HG03469 (cell line): Measurements from ENCODE around the gene INKA2.
"Not testable (repeated sequence)": the region's sequence is repeated elsewhere in the genome, so short reads cannot be mapped to it uniquely, and the experiment has no call there.

Experiments
- ATAC-seq: cut with Tn5 transposase; IDR thresholded peaks from one replicate; pipeline ENCODE4 v1.9.1; 2021; ENCODE audit warnings: mild to moderate bottlenecking, moderate library complexity, moderate number of reproducible peaks; ENCODE audit not compliant: unreplicated experiment

Gene INKA2

GRCh38 chr1:111751906-111752575 is 12.8 kb upstream of the INKA2 start:
- no peak for ATAC-seq

DNA sequence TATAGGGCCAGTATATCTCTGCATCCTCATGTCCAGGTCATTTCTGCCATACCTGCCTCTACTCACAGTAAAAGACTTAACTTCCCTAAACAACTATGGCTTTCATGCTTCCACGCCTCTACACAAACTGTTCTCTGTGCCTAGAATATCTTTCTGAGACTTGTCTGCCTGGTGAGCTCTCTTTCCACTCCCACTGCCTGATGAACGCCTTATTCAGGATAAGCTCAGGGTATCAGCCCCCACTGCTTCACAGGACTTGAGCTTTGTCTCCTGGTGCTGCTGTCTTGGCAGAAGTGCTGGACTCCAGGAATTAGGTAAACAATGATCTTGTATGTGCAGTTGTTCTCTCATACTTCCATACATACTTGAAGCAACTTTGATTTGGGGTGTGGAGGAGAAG is 11.7 kb upstream of the INKA2 start:
- no peak for ATAC-seq

DNA sequence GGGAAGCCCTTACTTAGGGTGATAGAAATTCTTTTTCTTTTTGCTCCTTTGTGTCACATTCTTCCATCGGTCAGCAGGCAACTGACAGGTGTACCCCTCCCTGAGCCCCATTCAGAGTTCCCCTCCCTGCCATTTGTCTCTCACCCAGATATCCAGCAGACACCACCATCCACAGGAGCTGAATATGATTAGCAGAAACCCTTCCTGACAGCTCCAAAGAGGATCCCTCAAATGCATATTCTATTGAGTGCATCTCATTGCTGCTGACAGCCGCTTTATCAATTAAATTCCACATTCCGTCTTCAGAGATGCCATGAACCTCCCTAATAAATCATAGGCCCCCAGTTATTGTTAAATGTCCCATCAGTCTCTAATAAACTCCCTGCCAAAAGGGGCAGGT is 10.4 kb upstream of the INKA2 start:
- ATAC-seq, result no peak

GRCh38 chr1:111747947-111748346 is 8.8 kb upstream of the INKA2 start:
- no peak for ATAC-seq

GRCh38 chr1:111747282-111747734 is 8.1 kb upstream of the INKA2 start:
- no peak for ATAC-seq

GRCh38 chr1:111746614-111746999 is 7.4 kb upstream of the INKA2 start:
- no peak for ATAC-seq

GRCh38 chr1:111745675-111746613 is 6.7 kb upstream of the INKA2 start:
- ATAC-seq, result no peak

GRCh38 chr1:111743679-111744101 is 4.5 kb upstream of the INKA2 start:
- ATAC-seq, result no peak

- no peak for ATAC-seq
Observed at GRCh38 chr1:111742938-111743549, 3.8 kb upstream of the INKA2 start.

DNA sequence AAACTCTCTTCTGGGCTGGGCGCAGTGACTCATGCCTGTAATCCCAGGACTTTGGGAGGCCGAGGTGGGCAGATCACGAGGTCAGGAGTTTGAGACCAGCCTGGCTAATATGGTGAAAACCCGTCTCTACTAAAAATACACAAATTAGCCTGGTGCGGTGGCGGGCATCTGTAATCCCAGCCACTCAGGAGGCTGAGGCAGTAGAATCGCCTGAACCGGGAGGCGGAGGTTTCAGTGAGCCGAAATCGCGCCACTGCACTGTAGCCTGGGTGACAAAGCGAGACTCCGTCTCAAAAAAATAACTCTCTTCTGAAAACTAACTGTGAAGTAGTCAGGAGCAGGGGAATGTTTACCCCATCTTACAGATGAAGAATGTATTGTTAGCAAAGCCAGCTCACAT is 3.1 kb upstream of the INKA2 start:
- not testable (repeated sequence) for ATAC-seq

DNA sequence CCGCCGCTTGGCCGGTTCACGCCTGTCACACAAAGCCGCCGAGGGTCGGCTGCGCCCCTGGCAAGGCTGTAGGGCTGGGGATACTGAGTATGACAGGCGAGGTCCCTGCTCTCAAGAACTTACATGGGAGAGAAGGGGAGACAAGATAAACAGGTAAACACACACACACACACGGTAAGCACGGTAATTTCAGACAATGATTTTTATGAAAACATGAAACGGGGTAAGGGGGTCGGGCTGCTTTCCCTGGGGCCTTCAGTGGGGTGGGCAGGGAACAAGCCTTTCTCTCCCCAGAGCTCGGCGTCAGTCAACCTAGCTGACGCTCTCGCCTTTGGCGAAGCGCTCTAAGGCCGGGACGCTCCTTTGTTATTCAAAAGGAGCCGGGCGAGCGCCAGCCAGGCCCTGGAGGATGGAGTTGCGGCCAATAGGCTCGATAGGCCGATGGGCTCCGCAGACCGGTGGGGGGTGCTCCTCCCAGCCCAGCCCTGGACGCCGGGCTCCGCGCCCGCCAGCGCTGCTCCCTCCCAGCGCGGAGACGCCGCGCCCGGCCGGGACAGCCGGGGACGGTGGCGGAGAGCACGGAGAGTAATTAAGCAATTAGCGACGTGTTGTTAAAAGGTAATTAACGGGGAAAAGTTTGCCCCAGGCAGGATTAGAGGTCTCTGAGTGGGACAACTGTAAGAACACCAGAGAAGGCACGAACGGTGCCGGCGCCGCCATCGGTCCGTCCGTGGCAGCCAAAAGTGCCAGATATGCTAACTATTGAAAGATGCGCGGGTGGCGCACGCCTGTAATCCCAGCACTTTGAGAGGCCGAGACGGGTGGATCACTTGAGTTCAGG is 950 bp upstream of the INKA2 start:
- no peak for ATAC-seq

DNA sequence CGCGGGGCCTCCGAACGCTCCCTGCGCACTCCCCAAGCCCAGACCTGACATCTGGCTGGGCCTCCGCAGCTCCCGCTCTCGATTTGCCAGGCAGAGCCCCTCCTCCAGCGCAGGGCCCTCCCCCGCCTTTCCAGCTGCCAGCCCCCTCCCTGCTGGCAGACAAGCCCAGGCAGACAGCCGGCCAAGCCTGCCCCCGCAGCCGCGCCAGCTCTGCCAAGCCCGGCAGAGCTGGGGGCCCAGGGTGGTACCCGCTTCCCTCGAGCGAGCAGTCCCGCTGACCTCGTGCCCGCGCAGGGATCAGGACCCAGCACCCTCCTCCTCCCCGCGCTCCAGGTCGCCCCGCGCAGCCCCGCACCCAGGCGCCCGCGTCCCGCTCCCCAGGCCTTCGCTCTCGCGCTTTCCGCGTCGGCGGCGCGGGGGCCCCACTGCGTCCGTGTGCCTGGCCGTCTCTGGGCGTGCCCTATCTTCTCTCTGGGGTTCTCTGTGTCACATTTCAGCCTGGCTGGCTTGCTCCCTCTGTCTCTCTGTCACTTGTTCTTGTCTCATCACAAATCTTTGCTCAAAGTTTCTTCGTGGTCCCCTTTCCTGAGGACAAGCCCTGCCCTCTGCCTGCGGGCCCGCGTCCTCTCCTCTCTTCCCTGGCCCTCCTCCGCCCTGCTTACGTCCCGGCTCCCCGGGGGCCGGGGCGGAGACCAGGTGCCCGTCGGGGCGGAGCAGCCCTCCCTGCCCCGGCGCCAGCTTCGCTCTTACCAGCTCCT is 580 bp downstream of the INKA2 start:
- ATAC-seq, result peak; percentile 32

DNA sequence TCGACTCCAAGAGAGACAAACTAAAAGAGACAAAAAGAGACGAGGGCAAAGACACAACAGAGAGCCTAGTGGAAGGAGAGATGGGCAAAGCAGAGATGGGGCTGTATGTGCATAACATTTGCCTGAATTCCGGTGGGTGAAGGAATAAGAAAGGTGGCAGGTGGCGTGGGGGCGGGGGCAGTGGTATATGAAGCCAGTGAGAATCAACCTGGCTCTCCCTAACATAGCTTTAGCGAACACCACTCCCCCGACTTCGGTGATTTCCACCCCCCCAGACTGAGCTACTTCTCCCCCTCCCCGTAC is 1.1 kb downstream of the INKA2 start:
- no peak for ATAC-seq

DNA sequence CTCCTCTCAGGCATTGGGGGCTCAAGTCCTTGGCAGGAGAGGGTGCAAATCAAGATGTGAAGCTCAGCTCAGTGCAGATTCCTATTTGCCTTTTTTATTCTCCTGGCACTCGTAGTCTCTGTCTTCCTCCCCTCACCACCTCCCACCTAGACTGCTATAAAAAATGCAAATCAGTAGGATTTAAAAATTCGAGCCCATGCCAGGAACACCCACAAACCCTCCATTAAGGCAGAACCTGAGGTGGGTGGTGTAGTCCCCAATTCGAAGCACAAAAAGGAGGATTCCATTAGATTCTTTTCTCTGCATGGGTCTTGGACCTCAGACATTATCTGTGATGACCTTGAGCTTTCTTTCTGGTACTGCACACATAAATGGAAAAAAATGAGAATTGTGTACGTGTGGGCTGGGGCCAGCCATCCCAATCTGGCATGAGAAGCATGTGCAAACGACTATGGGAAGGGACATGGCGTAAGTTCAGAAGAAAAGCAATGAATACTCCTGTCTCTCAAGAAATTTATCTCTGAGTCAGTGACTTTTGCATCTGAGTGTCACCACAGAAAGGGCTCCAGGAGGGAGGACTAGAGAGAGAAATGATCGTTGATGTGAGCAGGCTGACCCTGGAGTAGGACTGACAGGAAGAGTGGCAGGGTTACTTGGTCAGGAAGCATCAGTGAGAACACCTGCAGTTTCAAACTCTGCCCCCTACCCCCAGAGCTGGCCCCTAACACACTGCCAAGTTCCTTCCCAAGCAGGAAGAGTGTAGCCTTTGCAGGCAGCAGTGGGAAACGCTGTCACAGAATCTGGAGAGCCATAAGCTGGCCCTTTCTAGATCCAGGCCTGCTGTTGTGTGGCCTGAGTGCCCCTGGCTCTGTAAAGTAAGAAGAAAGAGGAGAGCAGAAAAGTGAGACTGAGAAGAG is 1.7 kb downstream of the INKA2 start:
- no peak for ATAC-seq

DNA sequence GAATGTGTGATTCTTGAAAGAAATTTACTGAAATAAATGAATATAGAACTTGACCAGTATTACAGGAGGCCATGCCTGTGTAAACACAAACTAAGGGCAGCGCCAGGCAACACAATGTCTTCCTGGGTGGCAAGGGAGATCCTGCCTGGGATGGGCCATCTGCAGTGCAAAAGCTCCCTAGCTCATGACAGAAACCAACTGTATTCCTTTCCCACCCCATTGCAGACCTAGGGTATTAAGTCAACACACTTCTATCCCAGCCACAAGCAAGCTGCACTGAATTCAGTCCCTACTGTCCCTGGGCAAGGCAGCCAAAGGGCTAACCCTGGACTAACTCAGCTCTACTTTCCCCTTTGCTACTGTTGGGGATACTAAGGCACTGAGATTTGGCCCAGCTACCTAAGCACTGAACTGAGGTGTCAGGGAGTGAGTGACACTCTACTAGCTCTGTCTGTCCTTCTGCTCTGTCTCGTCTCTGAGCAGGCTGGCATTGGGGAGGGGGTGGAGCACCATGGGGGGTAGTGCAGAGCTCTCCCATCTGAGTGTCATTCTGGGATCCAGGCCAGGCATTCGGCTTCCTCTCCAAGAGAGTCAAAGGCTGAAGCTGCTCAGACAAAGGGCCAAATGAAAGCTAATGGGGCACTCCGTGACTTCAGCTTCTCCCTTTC is 2.5 kb downstream of the INKA2 start:
- no peak for ATAC-seq

- ATAC-seq, result no peak
Observed at GRCh38 chr1:111735858-111736544, 3.2 kb downstream of the INKA2 start.

DNA sequence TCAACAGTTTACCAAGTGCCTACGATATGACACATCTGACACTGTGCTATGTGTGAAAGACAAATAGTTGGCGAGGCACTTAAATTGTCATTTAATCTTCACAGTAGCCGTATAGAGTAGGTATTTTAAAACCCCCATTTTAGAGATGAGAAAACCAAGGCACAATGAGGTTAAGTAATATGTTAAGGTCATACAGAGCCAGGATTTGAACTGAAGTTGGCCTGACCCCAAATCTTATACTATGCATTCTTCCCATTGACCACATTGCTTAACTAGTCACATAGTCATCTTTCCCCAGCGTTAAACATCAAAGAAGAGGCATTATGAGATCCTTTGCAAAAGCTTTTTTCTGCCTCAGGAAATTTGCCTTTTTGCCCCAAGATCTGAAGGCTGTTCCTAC is 3.9 kb downstream of the INKA2 start:
- no peak for ATAC-seq

DNA sequence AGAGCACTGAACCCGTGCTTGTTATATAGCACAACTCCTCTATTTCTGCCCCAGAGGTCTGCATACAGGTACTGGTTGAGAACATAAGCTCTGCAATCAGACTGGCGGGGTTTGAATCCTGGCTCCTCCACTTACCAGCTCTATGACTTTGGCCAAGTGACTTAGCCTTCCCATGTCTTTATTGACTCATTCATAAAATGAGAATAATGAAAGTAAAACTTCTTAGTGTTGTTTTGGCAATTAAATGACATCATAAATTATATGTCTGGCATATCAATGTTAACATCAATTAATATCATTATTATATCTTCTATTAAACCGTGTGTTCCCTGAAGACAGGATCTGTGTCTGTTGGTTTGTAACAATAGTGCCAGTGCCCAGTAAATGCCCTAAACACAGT is 4.3 kb downstream of the INKA2 start:
- ATAC-seq, result no peak
